ENCODE results near the gene COP1. TPM values are rescaled to one million over a fixed set of nuclear protein-coding genes. Genes with fewer than 3 reads are reported as not detected.

Gene COP1
- total and polyA plus RNA-seq, 2 of the 8 experiments (the other 6 are each of a cell fraction or from before 2014, with no cell fraction given), result 26.2 to 44.9 TPM

GRCh38 chr1:175984057-175984812 lies 222.9 kb downstream of the COP1 start:
- H2BK12ac ChIP-seq (ENCODE audit: low read depth, low read length), result no peak overlapping the region
- 97% methylated on average over 12 of the region's 12 CpGs; no CpG with 5 or more reads in 1 of the 2 experiments for WGBS, 2 experiments (ENCODE audit: extremely low coverage in 1 of 2, insufficient coverage in 1 of 2, insufficient read length in 1 of 2, insufficient replicate concordance in 2 of 2, low coverage in 1 of 2, low lambda C conversion rate in 2 of 2, missing lambda C conversion rate in 1 of 2)
- H3K4me2 ChIP-seq (ENCODE audit: insufficient read depth in 1 of 2, low read depth in 2 of 2, low read length in 2 of 2), result no peak overlapping the region
- H4K20me1 ChIP-seq (replicated peaks in 1 of 2; ENCODE audit: control insufficient read depth in 1 of 2, insufficient read depth in 2 of 2, low read length in 2 of 2), result no peaks in the 10 kb centered on the region
- H3K4me3 ChIP-seq (ENCODE audit: extremely low read depth in 1 of 4, insufficient read depth in 2 of 4, low read depth in 3 of 4, low read length in 4 of 4), result no peak overlapping the region
- H3K23ac ChIP-seq (ENCODE audit: insufficient read length), result no peak overlapping the region
- H3K18ac ChIP-seq (ENCODE audit: extremely low read depth, low read length), result no peak overlapping the region
- no peak overlapping the region for H3K27ac ChIP-seq (ENCODE audit: low read depth, low read length)
- no peak overlapping the region for H3K56ac ChIP-seq (replicated peaks; ENCODE audit: insufficient read length, low read depth, low read length)
- H4K5ac ChIP-seq (ENCODE audit: insufficient read length, low read depth, low read length), result no peak overlapping the region
- H2BK20ac ChIP-seq (ENCODE audit: low read length), result no peak overlapping the region
- TF ChIP-seq SRF (IDR thresholded peaks at IDR 0.05; ENCODE audit: low read depth, low read length) (no peak), RAD21 (IDR thresholded peaks at IDR 0.05 in 1 of 2, conservative IDR thresholded peaks at IDR 0.05 in 1 of 2; ENCODE audit: low read depth in 2 of 2, low read length in 2 of 2) (no peak), TCF12 (IDR thresholded peaks at IDR 0.05; ENCODE audit: low read depth, low read length) (no peak), BACH1 (IDR thresholded peaks at IDR 0.05; ENCODE audit: low read length) (no peak)
- no peaks in the 10 kb centered on the region for H3K79me1 ChIP-seq (ENCODE audit: low read depth, low read length)
- H3K14ac ChIP-seq (ENCODE audit: insufficient read length), result no peak overlapping the region
- peaks cover 8 to 14% of the 10 kb centered on the region in 2 experiments; a peak in 2 of 4 replicates for H3K9me3 ChIP-seq (ENCODE audit: insufficient read depth in 2 of 2, low read depth in 1 of 2, low read length in 1 of 2)
- no peak overlapping the region for H4K91ac ChIP-seq (replicated peaks; ENCODE audit: insufficient read length, low read length)
- no peak overlapping the region for H2BK5ac ChIP-seq (ENCODE audit: low read depth, low read length)
- no peaks in the 10 kb centered on the region for H3K23me2 ChIP-seq (ENCODE audit: low read depth, low read length)
- FAIRE-seq (no peak), DNase-seq (ENCODE audit: low read depth in 1 of 2, low spot score in 2 of 2) (no peak)
- no peaks in the 10 kb centered on the region for H3K4me1 ChIP-seq (replicated peaks in 1 of 4; ENCODE audit: control insufficient read depth in 3 of 4, insufficient read depth in 4 of 4, low read length in 3 of 4)
- H2AFZ ChIP-seq (ENCODE audit: low read length), result no peak overlapping the region
- H3K9ac ChIP-seq (replicated peaks in 1 of 4; ENCODE audit: extremely low read depth in 1 of 4, low read depth in 3 of 4, low read length in 3 of 4), result no peak overlapping the region
- ChIA-PET CTCF (ENCODE audit: partially characterized antibody) (interaction anchor here (0.6 kb wide), 1 partner anchor 356 kb away, joined by 3 read pairs; no protein-coding TSS in a partner anchor), POLR2A (ENCODE audit: partially characterized antibody) (no interaction called here)
- no peak overlapping the region for H2BK120ac ChIP-seq (replicated peaks; ENCODE audit: low read depth, low read length)
- H2AK5ac ChIP-seq (ENCODE audit: low read depth, low read length), result no peak overlapping the region
- peaks cover 2 to 29% (median 16%) of the 10 kb centered on the region in 4 experiments; a peak in 5 of 8 replicates for H3K36me3 ChIP-seq (ENCODE audit: control insufficient read depth in 2 of 4, insufficient read depth in 4 of 4, low read length in 3 of 4)
- no peak overlapping the region for H4K8ac ChIP-seq (ENCODE audit: extremely low read depth, insufficient read depth, low read length)
- no peaks in the 10 kb centered on the region for H3K27me3 ChIP-seq (replicated peaks in 1 of 4; ENCODE audit: control insufficient read depth in 3 of 4, extremely low read depth in 1 of 4, insufficient read depth in 3 of 4, low read length in 3 of 4)
- no peak overlapping the region for H3K4ac ChIP-seq (replicated peaks; ENCODE audit: insufficient read length, low read depth, low read length)
- no peak overlapping the region for H2BK15ac ChIP-seq (ENCODE audit: low read length)
- H3K79me2 ChIP-seq (ENCODE audit: control insufficient read depth in 1 of 2, insufficient read depth in 2 of 2, low read length in 2 of 2), result no peaks in the 10 kb centered on the region
